Neural progenitor cell (in vitro differentiated cells): ENCODE measurements around the gene GCN1.

Experiments
- CTCF ChIP-seq: fragments of 200-600 bp; sonication (generic); IDR thresholded peaks from 2 replicates; pipeline ENCODE4 v1.5.1; 2017; ENCODE audit warnings: antibody characterized with exemption, mild to moderate bottlenecking
- EZH2 ChIP-seq: fragments of 200-600 bp; sonication (generic); IDR thresholded peaks from 2 replicates; pipeline ENCODE4 v1.6.1; 2017; ENCODE audit warnings: antibody characterized with exemption, mild to moderate bottlenecking, moderate library complexity

- TF ChIP-seq CTCF (no peak), EZH2 (no peak)
These were observed 36.4 kb upstream of the GCN1 start for GRCh38 chr12:120230974-120231315.
